Skin epidermis (tissue), 12 donors: ENCODE results near the gene AMBRA1.
A peak's percentile ranks its signal among the peaks of the same experiment; 100 is the strongest.

ENCODE experiments used
- H3K27ac ChIP-seq, 21 experiments: fragments of 200-600 bp; sonication (generic) in 11 of 21; one replicate each; pipeline ENCODE4 v1.5.0; 2020; ENCODE audit warnings: mild to moderate bottlenecking in 3 of 21, inconsistent platforms in 2 of 21, moderate library complexity in 2 of 21
- H3K4me3 ChIP-seq, 7 experiments: fragments of 200-600 bp; sonication (generic) in 2 of 7; one replicate each; pipeline ENCODE4 v1.5.0; 2020; ENCODE audit warnings: inconsistent platforms in 2 of 7, mild to moderate bottlenecking in 2 of 7, moderate library complexity in 1 of 7

AMBRA1 gene

DNA sequence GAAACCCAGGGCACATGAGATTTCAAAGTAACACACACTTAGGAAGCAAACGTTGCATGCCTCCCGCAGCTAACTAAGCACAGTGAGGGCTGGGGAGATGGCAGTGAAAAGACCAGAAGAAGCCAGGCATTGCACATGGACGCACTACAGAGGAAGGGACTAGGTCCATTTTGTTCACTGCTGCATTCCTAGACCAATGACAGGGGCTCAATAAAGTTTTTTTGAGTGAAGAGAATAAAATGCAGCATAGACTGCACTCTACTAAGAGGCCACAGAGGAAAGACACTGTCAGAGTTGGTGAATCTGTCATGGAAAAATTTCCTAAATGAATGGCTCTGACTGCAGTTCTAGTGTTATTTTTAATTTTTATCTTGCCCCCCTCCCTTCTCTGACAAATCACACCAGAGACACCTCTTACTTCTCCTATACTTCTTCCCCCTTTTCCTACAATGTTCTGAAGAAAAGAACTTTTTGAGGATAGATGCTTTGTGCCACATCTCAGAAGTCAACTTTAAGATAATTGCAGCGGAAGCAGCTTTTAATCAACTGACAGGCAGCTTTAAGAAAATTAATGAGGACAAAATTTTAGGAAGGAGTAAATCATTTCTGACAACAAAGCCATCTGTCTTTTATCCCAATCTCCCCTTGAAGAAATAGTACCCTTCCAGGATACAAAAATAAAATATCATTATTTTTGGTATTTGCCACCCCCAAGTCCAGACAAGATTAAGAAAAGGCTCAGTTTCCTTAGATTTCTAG lies 167.4 kb downstream of the AMBRA1 start:
- no peak overlapping the region for H3K27ac ChIP-seq
- no peak overlapping the region for H3K4me3 ChIP-seq

DNA sequence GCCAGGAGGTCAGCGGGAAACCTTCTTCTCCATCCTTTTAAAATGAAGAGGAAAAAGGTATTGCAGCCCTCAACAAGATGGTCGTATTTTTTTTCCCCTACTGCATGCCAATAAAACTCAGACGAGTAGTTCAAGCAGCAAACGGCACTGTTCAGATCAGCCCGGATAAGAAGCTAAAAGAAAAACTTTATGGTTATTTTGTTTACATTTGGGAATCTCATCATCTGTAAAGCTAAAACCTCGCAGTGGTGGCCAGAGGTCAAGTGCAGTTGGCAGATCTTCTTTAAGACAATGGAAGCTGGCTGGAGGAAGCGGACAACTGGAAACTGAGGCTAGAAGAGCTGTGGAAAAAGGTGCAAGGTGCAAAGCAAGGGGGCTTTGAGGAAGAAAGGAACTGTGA lies 171.2 kb downstream of the AMBRA1 start:
- no peak overlapping the region for H3K27ac ChIP-seq
- H3K4me3 ChIP-seq = no peak overlapping the region

DNA sequence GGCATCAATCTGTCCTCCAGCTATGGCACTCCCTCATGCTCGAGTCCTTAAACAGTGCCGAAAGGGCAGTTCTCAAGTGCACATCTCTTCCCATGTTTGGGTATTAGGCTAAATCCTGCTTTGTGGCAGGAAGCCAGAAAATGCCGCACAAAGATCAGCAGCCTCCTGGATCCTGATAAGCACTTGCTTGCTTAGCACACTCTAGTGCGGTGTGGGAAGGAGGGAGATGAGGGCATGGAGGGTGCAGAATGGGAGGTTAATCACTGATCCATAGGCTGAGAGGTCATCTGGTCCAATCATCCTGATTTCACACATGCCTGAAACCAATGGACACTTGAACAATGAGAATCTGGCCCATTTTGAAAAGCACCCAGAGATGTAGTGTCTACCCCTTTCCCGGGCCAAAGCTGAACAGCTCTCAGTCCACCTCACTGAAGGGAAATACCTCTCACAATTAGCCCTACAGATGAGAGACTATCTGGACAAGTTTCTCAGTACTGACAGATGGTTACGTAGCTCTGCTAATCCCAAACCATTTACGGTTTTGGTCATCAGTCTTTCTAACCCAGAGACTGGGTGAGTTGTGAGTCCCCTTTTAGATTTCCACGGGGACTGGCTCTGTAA lies 172.5 kb downstream of the AMBRA1 start:
- Histone ChIP-seq H3K4me3 (no peak overlapping the region), H3K27ac (no peak overlapping the region)

DNA sequence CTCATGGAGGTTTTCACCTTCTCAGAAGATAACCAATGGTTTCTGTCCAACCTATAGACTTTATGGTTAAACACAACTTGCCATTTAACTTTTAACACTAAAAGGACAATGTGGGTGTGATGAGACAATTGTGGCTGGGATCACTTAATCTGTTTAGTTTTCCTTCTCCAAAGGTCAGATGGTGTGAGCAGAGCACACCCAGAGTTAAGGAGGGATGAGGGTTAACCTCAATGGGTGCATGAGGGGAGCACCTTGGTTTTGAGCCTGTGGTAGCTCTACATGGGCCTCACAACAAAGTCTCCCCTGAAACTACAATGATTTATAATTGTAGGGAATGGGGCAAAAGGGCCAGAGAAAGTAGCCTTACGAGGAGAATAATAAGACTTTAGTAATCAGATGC lies 173.3 kb downstream of the AMBRA1 start:
- Histone ChIP-seq H3K27ac (no peak overlapping the region), H3K4me3 (no peak overlapping the region)

DNA sequence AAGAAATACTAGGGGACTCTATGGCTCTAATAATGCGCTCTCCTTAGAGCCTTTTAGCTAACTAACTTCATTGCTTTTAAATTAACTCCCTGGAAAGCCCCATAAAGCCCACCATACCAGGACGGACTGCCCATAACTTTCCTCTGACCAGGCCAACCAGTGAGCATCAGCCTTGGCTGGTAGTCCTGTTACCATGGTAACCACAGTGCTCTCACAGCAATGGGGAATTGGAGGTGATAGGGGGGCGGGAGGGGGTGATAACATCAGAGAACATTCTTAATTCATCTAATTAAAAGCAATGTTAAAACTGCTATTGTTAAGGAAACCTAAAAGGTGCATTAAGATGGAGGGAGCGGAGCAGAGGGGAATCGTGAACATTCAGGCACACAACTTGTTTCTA lies 175.1 kb downstream of the AMBRA1 start:
- no peak overlapping the region for H3K27ac ChIP-seq
- no peak overlapping the region for H3K4me3 ChIP-seq

DNA sequence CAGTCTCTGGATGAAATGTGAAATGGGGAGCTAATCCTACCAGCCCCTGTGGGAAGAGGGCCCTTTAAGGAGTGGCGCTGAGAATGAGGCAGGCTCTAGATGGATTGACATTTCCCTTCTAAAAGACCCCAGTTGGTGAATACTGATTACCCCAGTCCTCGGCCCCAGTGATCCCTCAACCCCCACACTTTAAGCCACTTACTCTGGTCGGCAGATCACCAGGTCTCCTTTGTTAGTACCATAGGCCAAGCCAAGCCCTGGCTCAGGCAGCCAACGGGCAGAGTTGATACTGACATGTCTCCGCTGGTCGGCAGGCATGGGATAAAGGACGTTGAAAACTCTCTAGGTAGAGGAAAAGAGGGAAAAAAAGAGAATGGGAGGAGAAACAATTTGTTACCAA lies 176.1 kb downstream of the AMBRA1 start:
- no peak overlapping the region for H3K4me3 ChIP-seq
- no peak overlapping the region for H3K27ac ChIP-seq

DNA sequence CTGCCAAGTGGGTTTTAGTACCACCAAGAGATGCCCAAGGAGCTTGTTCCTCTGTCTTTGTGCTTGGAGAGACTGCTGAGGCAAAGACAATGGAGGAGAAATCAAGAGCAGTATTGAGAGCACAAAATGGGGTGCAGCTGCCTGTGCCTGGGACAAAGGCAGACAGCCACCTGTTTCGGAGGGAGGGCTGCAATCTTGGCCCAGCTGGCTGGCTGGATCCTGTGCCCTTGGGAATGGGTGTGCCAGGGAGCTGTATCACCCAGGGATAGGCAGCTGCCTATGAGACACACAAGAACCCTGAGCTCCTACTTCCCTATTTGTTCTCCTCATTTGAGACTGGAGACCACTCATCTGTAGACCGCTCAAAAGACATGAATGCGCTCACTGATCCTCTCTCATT lies 178.9 kb downstream of the AMBRA1 start:
- Histone ChIP-seq H3K27ac (no peak overlapping the region), H3K4me3 (no peak overlapping the region)

DNA sequence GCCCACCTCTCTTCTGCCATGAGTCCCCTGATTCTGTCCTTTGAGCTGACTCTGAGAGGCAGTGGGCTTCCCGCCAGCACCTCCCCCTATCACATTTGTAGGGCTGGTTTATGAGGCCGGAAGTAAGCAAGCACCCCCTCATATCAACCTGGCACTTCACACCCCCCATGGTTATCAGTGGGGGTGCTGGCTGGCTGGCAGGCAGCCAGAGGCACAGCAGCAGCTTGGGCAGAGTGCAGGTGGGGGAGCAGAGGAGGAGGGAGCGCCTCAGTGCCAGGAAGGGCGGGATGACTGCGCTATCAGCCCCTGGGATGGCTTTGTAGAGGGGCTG lies 179.4 kb downstream of the AMBRA1 start:
- Histone ChIP-seq H3K27ac (no peak overlapping the region), H3K4me3 (no peak overlapping the region)

DNA sequence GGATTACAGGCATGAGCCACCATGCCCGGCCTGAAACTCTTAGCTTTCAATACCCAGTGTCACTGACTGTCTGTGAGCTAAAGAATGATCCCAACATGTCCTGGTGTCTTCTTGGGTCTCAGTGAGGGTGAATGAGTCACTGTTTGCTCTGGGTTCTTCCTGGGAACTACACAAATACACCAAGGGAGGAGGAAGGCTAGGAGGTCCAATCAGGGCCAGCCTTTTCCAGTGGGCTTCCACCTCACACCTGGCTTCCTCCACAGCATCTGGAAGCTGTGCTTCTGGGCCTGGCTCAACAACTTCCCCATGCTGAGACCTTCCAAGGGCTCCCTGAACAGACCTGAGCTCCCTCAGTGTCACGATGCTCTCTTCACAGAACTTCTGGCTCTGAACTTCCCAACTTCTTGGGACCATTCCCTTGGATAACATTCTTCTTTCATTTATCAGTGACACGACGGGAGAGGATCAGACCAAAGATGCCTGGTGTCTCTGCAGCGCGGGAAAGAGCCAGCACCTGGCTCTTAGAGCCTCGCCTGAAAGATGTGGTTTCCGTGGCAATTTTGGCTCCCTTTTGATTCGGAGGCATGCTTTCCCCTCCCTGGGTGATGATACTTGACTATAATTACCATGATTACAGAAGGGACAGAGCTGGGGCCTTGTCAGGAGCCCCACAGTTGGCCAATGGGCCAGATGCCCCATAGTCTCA lies 179.9 kb downstream of the AMBRA1 start:
- Histone ChIP-seq H3K4me3 (no peak overlapping the region), H3K27ac (no peak overlapping the region)

DNA sequence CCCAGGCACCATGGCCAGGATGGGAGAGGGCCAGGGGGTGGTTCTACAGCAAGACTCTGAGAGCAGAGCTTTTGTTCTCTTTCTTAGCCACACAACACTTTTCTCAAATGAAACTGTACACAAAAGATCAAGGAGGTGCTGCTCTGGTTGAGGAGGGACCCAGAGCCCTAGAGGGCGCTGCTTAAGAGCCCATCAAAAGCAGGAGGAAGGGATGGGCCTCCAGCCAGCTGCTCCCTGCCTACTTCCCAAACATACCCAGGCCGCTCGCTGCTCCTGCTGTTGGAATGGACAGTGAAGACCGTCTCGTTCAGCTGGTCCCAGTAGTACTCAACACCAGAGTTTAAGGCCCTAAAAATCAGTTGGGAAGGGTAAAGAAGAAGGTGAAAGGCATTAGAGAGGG lies 183.8 kb downstream of the AMBRA1 start:
- H3K4me3 ChIP-seq = no peak overlapping the region
- H3K27ac ChIP-seq = no peak overlapping the region

DNA sequence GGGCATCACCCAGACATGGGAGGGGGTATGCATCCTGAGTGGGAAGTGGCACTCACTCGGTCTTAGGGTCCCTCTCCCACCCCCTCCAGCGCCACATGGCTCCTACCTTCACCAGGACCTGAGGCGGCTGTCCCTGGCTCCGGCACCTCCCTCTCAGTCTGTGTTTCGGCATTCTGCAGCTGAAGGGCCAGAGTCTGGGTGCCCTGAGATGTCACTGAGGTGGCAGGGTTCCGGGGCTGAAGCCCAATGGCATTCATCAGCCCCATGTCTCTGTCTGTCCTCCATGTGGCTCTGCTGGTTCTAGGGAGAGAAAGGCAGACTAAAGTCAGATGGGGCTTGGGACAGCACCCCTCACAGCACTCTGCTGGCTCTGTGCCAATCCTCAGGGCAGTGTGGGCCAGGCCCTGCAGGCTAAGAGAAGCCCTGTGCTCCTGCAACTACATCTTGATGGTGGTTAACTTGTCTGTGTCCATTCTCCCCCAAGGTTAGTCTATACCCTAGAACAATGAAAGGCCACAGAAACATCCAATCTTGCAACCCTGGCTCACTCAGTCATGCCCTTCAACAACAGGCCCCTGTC lies 185.3 kb downstream of the AMBRA1 start:
- H3K4me3 ChIP-seq = no peak overlapping the region
- no peak overlapping the region for H3K27ac ChIP-seq

DNA sequence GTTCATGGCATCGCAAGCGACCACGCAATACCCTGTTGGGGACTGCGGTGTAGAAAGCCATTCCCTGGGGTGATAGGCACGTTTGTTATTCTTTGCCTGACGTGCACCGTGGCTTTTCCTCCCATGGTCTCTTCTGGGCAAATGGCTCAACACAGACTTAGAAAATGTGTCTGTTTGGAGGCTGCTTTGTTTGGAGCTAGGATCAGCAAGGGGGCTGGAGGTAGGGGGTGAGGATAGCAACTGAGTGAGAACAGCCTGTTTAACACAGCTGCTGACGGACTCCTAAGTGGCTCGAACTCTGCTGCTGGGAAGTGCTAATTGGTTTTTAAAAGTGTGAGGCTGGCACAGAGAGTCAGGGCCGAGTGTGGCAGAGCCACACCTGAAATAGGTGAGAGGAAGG lies 186.2 kb downstream of the AMBRA1 start:
- Histone ChIP-seq H3K27ac (no peak overlapping the region), H3K4me3 (no peak overlapping the region)

DNA sequence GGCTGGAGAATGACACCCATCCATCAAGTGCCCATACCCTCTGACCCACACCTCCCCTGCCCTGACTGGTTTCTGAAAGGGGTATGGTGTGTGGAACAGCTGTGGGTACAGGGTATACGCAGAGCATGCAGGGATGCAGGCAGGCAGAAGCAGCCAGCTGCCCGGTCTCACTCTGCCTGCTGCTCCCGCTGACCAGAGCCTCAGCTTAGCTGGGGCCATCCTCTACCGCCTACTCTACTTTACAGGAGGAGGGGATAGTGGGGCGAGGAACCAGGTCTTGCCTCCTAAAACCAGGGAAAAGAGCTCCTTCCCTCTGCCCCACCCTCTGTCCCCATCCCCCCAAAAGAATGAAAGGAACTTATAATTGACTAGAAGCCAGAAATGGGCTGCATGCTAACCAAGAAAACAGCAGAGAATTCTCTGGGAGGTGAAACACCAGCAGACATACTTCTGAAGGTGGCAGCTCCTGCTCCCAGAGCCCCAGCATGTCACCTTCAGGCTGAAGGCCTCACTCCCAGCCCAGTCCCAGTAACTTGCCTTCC lies 189.3 kb downstream of the AMBRA1 start:
- Histone ChIP-seq H3K4me3 (no peak overlapping the region), H3K27ac (no peak overlapping the region)

DNA sequence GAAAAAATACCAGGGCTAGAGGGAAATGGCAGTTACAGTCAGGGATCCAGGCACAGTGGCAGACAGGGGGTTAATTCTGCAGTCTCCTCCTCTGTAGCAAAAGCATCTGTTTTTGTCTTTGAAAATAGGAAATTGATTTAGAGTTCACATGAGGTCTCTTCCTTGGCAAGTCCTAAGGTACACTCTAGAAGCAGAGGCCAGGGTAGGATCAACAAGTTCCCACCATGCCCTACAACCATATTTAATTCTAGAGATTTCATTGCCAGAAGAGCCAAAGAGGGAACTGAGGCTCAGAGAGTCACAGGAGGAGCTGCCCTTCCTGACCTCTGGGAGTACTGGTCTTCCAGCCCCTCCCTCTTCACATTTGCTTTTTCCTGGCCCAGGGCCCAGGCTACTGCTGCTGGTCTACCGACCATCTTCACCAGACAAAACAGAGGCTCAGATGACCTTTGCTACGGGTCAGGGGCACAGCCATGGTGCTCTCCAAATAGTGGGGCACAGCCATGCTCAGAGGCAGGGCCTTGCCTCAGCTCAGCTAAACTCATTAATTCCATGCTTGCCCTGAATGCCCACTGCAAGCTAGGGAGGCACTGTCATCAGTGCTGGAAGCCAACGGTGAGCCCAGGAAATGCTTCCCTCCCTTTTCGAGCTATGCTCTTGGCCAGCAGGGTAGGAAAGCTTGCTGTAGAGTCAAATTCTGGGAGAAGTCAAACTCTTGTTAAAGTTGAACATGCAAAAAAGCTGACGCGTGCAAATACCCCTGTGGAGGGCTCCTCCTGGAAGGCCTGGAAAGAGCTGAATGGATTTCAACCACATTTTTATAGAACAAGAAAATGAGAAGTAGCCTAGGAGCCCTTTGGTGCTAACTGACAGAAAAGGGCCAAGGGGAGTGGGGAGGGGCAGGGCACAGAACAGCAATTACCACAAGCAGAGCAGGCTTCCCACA lies 190.6 kb downstream of the AMBRA1 start:
- no peak overlapping the region for H3K27ac ChIP-seq
- no peak overlapping the region for H3K4me3 ChIP-seq

DNA sequence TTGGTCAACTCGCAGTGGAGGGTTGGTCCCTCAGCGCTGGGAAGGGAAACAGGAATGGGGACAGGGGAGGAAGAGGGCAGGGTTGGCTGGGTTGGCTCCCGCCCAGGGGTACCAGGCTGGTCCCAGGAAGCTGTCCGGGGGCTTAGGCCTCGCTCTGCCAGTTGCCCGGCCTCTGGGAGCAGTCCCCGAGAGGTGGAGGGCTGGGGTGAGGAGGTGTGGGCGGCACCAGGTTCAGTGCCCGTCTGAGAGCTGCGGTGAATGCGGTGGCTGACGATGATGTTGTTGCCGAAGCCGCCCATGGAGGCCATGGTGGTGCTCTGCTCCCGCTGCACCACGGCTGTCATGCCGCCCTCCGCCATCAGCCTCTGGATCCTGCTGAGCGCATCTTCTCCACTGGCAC lies 196.3 kb downstream of the AMBRA1 start:
- no peak overlapping the region for H3K27ac ChIP-seq
- H3K4me3 ChIP-seq = no peak overlapping the region

DNA sequence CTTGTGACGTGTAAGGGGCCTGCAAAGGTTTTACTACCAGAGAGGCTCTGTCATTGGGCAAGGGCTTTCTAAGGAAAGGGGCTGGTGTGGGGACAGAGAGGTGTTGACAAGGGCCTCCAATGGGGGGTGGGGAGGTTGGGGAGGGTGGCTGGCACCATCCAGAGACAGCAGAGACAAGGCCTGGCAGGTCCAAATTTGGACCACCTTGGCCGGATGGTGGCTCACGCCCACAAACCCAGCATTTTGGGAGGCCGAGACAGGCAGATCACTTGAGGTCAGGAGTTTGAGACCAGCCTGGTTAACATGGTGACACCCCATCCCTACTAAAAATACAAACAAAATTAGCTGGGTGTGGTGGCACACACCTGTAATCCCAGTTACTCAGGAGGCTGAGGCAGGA lies 200.1 kb downstream of the AMBRA1 start:
- Histone ChIP-seq H3K27ac (no peak overlapping the region), H3K4me3 (no peak overlapping the region)

DNA sequence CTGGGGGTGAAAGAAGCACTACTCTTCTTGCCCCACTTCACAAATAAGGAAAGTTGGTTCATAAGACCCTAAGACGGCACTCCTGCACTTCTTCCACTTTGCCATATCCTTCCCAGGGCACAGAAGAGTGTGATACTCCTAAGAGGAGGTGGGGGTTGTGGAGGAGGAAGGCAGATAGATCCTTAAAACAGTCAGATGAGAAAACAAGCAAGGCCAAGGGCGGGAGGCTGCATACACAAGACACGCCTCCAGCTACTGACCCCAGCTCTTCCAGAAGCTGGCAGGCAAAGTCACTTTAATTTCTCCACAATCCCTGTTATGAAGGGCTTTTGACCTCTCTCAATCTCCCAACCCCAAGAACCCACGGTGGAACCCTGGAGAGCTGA lies 200.6 kb downstream of the AMBRA1 start:
- Histone ChIP-seq H3K27ac (no peak overlapping the region), H3K4me3 (no peak overlapping the region)

DNA sequence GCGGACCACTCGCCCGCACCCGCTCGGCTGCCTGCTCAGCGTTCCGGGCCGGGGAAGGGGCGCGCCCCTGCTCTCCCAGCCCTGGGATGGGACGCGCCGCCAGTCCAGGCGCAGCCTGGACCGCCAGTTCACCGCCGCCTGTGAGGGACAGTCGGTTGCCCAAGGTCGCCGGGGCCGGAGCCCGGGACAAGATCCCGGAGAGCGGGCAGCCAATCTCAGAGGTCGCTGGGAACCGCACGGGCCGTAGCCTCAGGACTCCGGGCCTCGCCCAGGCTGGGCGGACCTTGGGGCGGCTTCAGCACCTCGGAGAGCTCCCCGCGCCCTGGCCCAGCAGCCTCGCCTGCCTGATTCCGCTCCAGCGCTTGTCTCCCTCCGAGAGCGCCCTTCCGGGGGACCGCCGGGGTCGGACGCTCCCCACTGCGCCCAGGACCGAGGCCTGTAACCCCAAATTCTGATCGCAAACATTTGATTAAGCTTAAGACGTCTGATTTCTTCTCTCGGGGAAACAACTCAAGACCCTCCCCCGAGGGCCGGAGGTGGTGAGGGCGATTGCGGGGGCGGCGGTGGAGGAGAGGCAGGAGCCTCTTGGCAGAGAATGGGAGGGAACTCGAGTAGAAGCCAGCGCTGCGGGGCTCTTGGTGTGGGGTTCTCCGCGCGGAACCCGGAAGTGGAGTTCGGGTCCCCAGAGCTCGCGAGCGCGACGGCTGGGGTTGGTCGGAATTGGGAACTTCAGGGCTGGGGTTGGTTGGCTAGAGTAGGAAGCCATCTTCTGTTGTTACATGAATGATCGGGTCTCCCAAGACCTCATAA lies 201.2 kb downstream of the AMBRA1 start:
- peak overlapping the region; percentile 8 to 40 (median 29) for H3K4me3 ChIP-seq
- H3K27ac ChIP-seq = no peak overlapping the region
